Bronchial epithelial cell (primary cell): ENCODE data around the gene ANKRD44. TPM values are rescaled to one million over a fixed set of nuclear protein-coding genes. Genes with fewer than 3 reads are reported as not detected.

Experiments
- DNase-seq: peaks from one replicate; pipeline ENCODE4 v3.0.0-alpha.2; 2010; ENCODE audit warnings: low read depth
- FAIRE-seq: peaks from 2 replicates; lab custom pipeline; 2011; peaks lifted over from hg19 to GRCh38; lab: Jason Lieb, UNC
- H3K27me3 ChIP-seq: 2 replicates; pipeline ENCODE4 v1.5.1; 2011; ENCODE audit warnings: low read length; ENCODE audit not compliant: control insufficient read depth, insufficient read depth
- H3K36me3 ChIP-seq: 2 replicates; pipeline ENCODE4 v1.5.1; 2011; ENCODE audit warnings: low read length; ENCODE audit not compliant: control insufficient read depth, insufficient read depth
- H3K4me3 ChIP-seq: 2 replicates; pipeline ENCODE4 v1.5.1; 2011; ENCODE audit warnings: mild to moderate bottlenecking, low read depth, low read length, control low read depth
- total RNA-seq: library from RNA; depleted of rRNA; stranded (reverse); fragments of >200 nt; gene quantifications from 2 replicates; pipeline ENCODE4 v1.2.1, GENCODE V29; 2014
- TF ChIP-seq, protein P1 (sequence below): IDR thresholded peaks from 2 replicates; pipeline ENCODE4 v1.5.1; 2011; ENCODE audit warnings: mild to moderate bottlenecking, moderate library complexity, low read length, control low read depth, inconsistent platforms; ENCODE audit not compliant: insufficient read depth, severe bottlenecking

The ANKRD44 gene
- total RNA-seq, 1 donor from 2014 or later: 0.26 TPM

DNA sequence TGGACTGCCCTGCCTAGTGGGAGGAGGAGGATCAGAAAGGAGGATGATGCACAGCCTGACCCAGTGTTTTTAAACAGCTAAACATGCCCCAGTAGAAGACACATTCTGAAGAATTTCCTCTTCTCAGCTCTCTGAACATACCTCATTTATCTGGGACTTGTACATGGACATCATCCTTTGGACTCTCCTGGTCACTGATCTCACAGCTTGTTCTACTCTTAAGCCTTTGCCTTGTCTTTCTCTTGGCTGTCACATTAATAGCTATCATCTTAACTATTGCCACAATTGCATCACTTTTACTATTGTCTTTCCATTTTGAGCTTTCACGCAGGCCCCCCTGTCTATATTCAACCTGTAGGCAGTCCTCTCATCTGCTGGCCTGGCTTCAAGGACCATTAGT is 342.1 kb downstream of the ANKRD44 start:
- DNase-seq: no peak
- no peak for FAIRE-seq
- Histone ChIP-seq H3K36me3 (no peaks in the 10 kb centered on the region), H3K27me3 (no peaks in the 10 kb centered on the region), H3K4me3 (no peak overlapping the region)
- TF ChIP-seq, protein P1, sequence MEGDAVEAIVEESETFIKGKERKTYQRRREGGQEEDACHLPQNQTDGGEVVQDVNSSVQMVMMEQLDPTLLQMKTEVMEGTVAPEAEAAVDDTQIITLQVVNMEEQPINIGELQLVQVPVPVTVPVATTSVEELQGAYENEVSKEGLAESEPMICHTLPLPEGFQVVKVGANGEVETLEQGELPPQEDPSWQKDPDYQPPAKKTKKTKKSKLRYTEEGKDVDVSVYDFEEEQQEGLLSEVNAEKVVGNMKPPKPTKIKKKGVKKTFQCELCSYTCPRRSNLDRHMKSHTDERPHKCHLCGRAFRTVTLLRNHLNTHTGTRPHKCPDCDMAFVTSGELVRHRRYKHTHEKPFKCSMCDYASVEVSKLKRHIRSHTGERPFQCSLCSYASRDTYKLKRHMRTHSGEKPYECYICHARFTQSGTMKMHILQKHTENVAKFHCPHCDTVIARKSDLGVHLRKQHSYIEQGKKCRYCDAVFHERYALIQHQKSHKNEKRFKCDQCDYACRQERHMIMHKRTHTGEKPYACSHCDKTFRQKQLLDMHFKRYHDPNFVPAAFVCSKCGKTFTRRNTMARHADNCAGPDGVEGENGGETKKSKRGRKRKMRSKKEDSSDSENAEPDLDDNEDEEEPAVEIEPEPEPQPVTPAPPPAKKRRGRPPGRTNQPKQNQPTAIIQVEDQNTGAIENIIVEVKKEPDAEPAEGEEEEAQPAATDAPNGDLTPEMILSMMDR: no peak

DNA sequence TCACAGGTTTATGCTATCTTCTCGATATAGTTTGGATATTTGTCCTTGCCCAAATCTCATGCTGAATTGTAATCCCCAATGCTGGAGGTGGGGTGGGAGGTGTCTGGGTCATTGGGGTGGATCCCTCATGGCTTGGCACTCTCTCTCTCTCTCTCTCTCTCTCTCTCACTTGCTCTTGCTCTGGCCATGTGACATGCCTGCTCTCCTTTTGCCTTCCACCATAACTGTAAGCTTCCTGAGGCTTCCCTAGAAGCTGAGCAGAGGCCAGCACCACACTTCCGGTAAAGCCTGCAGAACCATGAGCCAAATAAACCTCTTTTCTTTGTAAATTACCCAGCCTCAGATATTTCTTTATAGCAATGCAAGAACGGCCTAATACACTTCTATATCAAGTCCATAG is 342.8 kb downstream of the ANKRD44 start:
- FAIRE-seq: no peak
- H3K27me3 ChIP-seq: no peaks in the 10 kb centered on the region
- no peak for DNase-seq

DNA sequence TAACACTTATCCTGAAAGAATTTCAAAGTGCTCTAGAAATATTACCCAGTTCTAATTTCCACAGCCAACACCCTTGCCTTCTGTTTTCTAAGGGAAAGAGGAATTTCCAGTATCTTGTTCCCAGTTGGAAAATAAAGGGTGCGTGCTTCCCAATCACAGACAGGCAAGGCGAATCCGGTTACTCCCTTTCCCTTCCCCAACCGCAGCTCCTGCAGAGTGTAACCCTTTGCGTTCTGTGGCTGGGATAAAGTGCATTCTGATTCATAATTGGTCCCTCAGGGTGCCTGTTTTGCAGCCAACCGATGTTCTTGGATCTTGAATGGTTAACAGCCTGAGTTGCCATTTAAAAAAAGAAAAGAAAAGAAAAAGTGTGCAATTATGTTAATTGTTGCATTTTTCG is 343.5 kb downstream of the ANKRD44 start:
- peak overlapping the region; percentile 7 for H3K4me3 ChIP-seq
- FAIRE-seq: no peak
- DNase-seq: peak; percentile 45
- TF ChIP-seq, protein P1: no peak
- no peaks in the 10 kb centered on the region for H3K36me3 ChIP-seq
- no peaks in the 10 kb centered on the region for H3K27me3 ChIP-seq

More for the DNA sequence above, 342.8 kb downstream of the ANKRD44 start:
- TF ChIP-seq, protein P1: no peak
- Histone ChIP-seq H3K4me3 (no peak overlapping the region), H3K36me3 (no peaks in the 10 kb centered on the region)

DNA sequence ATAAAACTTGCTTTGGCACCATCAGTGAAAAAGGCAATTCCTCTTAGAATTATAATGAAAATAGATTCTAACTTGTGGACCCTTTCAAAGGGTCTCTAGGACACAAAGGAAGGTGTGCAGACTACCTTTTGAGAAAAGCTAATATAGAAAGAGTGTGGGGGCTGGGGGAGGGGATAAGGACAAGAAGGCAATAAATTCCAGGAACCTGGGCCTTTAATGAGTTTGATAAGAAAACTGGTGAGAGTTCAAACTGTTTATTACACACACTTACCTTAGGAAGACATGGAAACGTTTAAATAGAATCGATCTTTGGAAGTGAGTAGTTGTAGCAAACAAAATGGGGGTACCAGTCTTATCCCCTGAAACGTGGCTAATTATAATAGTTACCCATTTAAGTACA is 344.5 kb downstream of the ANKRD44 start:
- Histone ChIP-seq H3K27me3 (no peaks in the 10 kb centered on the region), H3K4me3 (no peak overlapping the region), H3K36me3 (no peaks in the 10 kb centered on the region)
- DNase-seq (no peak), FAIRE-seq (no peak)
- TF ChIP-seq, protein P1: no peak

DNA sequence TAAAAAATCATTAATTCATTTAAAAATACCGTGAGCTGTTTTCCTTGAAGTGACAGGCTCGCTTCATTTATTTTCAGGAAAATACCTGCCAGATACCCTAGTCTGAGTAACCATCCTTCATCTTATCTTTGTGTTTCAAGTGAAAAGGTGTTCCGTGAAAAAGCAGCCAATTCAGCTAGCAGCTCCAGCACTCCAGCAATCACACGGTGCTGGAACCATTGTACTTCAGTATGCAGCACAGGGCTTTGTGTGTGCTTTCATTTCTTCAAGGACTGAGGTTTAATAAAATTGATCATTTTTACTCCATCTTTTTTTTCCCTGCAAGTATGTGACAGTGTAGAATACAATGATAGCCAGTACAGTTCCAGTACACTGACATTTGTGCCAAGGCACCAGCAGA is 344.9 kb downstream of the ANKRD44 start:
- no peaks in the 10 kb centered on the region for H3K36me3 ChIP-seq
- DNase-seq (no peak), FAIRE-seq (no peak)
- TF ChIP-seq, protein P1: no peak
- H3K4me3 ChIP-seq: no peak overlapping the region
- H3K27me3 ChIP-seq: no peaks in the 10 kb centered on the region

DNA sequence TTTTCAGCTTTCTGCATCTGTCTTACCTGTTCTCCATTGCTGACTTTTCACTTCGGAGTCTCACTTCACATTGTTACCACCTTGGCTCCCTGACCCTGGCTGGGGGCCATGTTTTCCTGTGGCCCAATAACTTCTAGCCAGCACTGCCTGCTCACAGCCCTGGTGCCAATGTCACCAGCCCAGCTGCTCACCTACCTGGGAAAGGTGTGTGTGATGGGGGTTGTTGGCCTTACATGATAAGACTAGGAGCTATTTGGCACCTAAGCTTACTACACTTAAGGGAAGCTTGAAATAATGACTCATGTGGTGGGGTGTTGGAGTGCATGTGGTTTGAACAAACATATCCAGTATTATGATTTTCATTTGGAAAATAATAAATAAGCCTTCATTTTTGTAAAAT is 346.6 kb downstream of the ANKRD44 start:
- TF ChIP-seq, protein P1: no peak
- H3K4me3 ChIP-seq: no peak overlapping the region
- no peaks in the 10 kb centered on the region for H3K36me3 ChIP-seq
- peak; percentile 71 for DNase-seq
- no peak for FAIRE-seq
- no peaks in the 10 kb centered on the region for H3K27me3 ChIP-seq
